ENCODE results near the gene UPK1A. TPM values are rescaled to one million over a fixed set of nuclear protein-coding genes. Genes with fewer than 3 reads are reported as not detected.
A peak's percentile ranks its signal among the peaks of the same experiment; 100 is the strongest.

UPK1A gene
- total RNA-seq, 4 donors from 2014 or later = 1.5 to 8.3 (median 5.6) TPM

- H3K36me3 ChIP-seq = peaks cover 17% of the 10 kb centered on the region
- peaks cover 34% of the 10 kb centered on the region for H3K4me1 ChIP-seq
- peak overlapping the region; percentile 89 for H3K4me3 ChIP-seq
- whole genome bisulfite sequencing = 1% methylated on average over 15 of the region's 77 CpGs
- TF ChIP-seq EP300 (IDR thresholded peaks at IDR 0.05) (no peak), CTCF (IDR thresholded peaks at IDR 0.05) (peak; percentile 66 to 87), POLR2A (IDR thresholded peaks at IDR 0.05) (peak in 1 of 2 donors; percentile 6), POLR2AphosphoS5 (IDR thresholded peaks at IDR 0.05) (no peak)
- H3K27ac ChIP-seq = peak overlapping the region; percentile 91
- H3K9me3 ChIP-seq = no peaks in the 10 kb centered on the region
- DNase-seq (ENCODE audit: low spot score in 2 of 2) = peak; percentile 96 to 97
- H3K27me3 ChIP-seq = no peaks in the 10 kb centered on the region
These were observed 50.7 kb downstream of the UPK1A start for GRCh38 chr19:35716801-35717664.

DNA sequence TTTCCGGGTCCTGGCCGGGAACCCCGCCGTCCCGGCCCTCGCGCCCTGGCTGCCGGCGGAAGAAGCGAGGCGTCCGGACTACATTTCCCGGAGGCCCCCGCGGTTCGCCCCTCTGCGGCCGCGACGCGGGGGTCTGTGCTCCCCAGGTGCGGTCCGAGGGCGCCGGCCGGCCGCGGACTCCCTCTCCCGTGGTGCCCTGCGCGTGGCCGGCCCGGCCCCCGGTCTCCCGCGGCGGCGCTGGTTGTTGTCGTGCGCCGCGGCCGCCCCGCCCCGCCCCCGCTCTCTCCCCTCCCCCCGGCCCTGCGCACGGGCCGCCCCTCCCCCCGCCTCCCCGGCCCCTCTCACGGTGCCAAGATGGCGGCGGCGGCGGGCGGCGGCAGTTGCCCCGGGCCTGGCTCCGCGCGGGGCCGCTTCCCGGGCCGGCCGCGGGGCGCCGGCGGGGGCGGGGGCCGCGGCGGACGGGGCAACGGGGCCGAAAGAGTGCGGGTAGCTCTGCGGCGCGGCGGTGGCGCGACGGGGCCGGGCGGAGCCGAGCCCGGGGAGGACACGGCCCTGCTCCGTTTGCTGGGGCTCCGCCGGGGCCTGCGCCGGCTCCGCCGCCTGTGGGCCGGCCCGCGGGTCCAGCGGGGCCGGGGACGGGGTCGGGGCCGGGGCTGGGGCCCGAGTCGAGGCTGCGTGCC lies 51.5 kb downstream of the UPK1A start, which contains the start of gene KMT2B:
Gene KMT2B, plus strand, starts transcription at position 339 of the 680 bp plus-strand sequence. Its CDS starts 16 bp downstream, at position 355.
- no peak for DNase-seq (ENCODE audit: low spot score in 2 of 2)
- Histone ChIP-seq H3K9me3 (no peaks in the 10 kb centered on the region), H3K27me3 (no peaks in the 10 kb centered on the region), H3K36me3 (peaks cover 25% of the 10 kb centered on the region), H3K27ac (peak within 1 kb of the TSS; percentile 91), H3K4me3 (peak within 1 kb of the TSS; percentile 89), H3K4me1 (peaks cover 34% of the 10 kb centered on the region)
- TF ChIP-seq CTCF (IDR thresholded peaks at IDR 0.05) (no peak), EP300 (IDR thresholded peaks at IDR 0.05) (no peak), POLR2AphosphoS5 (IDR thresholded peaks at IDR 0.05) (no peak), POLR2A (IDR thresholded peaks at IDR 0.05) (no peak)
- WGBS = no CpG with 5 or more reads among the region's 109 CpGs

- Histone ChIP-seq H3K27me3 (no peaks in the 10 kb centered on the region), H3K4me3 (peak overlapping the region; percentile 89), H3K9me3 (no peaks in the 10 kb centered on the region), H3K36me3 (peaks cover 31% of the 10 kb centered on the region), H3K27ac (peak overlapping the region; percentile 91), H3K4me1 (peaks cover 34% of the 10 kb centered on the region)
- peak in 1 of 2 donors; percentile 81 for DNase-seq (ENCODE audit: low spot score in 2 of 2)
- TF ChIP-seq POLR2AphosphoS5 (IDR thresholded peaks at IDR 0.05) (no peak), CTCF (IDR thresholded peaks at IDR 0.05) (no peak), EP300 (IDR thresholded peaks at IDR 0.05) (no peak), POLR2A (IDR thresholded peaks at IDR 0.05) (no peak)
- WGBS = 8% methylated on average over 5 of the region's 42 CpGs
These were observed 52.2 kb downstream of the UPK1A start for GRCh38 chr19:35718345-35719041.

- WGBS = 91% methylated on average over 26 of the region's 32 CpGs
- Histone ChIP-seq H3K27ac (no peak overlapping the region), H3K36me3 (peaks cover 42% of the 10 kb centered on the region), H3K4me3 (no peak overlapping the region), H3K4me1 (peaks cover 34% of the 10 kb centered on the region), H3K9me3 (no peaks in the 10 kb centered on the region), H3K27me3 (no peaks in the 10 kb centered on the region)
- no peak for DNase-seq (ENCODE audit: low spot score in 2 of 2)
- TF ChIP-seq POLR2A (IDR thresholded peaks at IDR 0.05) = no peak
- TF ChIP-seq EP300 (IDR thresholded peaks at IDR 0.05) = no peak
- no peak for TF ChIP-seq POLR2AphosphoS5 (IDR thresholded peaks at IDR 0.05)
- TF ChIP-seq CTCF (IDR thresholded peaks at IDR 0.05) = no peak
These were observed 53.3 kb downstream of the UPK1A start for GRCh38 chr19:35719402-35720162.

Measured in suprapubic skin (tissue), 4 donors.